ENCODE data around the gene GPR107.

- TF ChIP-seq EZH2 (IDR thresholded peaks at IDR 0.05; ENCODE audit: borderline replicate concordance, low read depth, low read length, poor library complexity, severe bottlenecking) (no peak), CTCF (conservative IDR thresholded peaks at IDR 0.05; ENCODE audit: low read depth, low read length) (no peak)
Observed at GRCh38 chr9:130119519-130120298, 66.0 kb downstream of the GPR107 start.
